GM10266 (cell line): ENCODE data around the gene RCOR1.

Experiments used
- DNase-seq: peaks from one replicate; pipeline ENCODE4 v3.0.0; 2012; ENCODE audit errors: extremely low spot score
- CTCF ChIP-seq: IDR thresholded peaks from 2 replicates; pipeline ENCODE4 v1.5.1; 2012; ENCODE audit warnings: mild to moderate bottlenecking, low read depth; ENCODE audit not compliant: control insufficient read depth, insufficient read depth; ENCODE audit errors: missing control alignments

RCOR1 gene

GRCh38 chr14:102672410-102672960 lies 80.0 kb downstream of the RCOR1 start:
- TF ChIP-seq CTCF: no peak
- DNase-seq: no peak

DNA sequence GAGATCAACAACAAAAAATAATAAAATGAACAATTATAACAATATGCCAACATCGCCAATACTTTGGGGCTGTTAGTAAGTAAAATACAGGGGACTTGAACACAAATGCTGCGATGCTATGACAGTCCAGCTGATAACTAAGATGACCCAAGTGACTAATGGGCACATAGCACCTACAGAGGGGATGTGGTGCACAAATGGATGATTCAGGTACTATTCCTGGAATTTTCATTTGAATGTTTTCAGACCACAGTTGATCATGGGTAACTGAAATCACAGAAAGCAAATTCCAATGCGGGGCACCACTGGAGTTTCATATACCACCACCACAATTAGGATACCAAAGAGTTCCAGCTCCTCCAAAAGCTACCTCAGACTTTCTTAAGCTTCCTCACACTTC lies 82.9 kb downstream of the RCOR1 start:
- no peak for DNase-seq
- no peak for TF ChIP-seq CTCF

- DNase-seq: no peak
- no peak for TF ChIP-seq CTCF
These were observed 85.9 kb downstream of the RCOR1 start for GRCh38 chr14:102678394-102678793.

DNA sequence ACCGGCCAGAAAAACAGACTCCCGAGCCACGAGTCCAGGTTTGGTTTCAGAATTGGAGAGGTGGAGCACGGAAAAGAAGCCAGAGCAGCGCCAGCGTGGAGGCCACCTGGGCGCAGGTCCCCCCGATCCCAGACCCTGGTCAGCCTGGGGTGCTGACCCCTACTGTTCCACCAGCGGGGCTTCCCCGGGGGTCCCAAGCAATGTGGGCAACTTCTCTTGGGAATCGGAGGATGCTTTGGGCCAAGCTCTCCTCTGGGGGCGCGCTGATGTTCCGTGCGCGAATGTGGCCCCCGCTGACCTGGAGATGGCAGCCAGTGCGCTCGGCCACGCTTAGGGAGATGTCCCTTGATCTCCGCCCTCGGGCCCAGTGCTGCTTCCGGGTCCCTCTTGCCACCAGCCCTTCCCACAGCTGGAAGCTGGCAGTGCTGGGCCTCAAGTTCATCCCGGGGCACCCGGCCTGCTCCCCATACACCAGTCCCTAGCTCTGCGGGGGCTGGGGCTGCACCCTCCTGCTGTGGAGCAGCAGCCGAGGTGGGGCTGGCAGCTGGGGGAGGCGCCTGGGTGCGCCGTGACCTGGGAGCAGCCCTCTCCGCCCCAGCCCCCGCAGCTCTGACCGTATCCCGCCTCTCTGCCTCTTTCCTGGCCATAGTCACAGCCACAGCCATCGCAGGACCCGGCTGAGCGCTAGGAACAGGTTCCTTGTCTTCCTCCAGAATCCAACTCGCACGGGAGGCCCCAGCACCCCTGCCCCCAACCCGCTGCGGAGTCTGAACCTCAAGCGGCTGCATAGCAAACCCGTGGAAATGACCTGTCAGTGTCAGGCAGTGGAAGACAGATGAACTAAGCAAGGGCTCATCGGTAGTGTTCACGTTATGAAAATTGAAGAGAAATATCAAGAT lies 91.2 kb downstream of the RCOR1 start:
- TF ChIP-seq CTCF: no peak
- no peak for DNase-seq

- no peak for TF ChIP-seq CTCF
- no peak for DNase-seq
These were observed 91.8 kb downstream of the RCOR1 start for GRCh38 chr14:102684298-102684663.

GRCh38 chr14:102686196-102686801 lies 93.8 kb downstream of the RCOR1 start:
- DNase-seq: no peak
- TF ChIP-seq CTCF: no peak

DNA sequence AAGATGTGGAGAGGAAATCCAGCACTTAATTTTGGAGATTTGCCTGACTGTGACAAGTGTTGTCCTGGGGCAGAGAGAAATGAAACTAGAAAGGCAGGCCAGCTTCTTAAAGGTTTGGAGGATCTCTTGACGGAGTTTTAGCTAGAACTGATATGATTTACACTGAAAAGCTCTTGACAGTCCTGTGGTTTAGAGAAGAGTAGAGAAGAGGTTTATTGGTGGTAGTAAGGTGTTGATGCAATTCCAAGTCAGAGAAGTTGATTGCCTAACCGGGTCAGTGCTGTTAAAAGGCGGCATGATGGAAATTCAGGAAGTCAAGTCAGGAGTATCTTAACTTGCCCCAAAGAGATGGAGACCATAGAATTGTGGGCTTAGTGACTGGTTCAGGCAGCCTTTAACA lies 95.8 kb downstream of the RCOR1 start:
- no peak for DNase-seq
- TF ChIP-seq CTCF: no peak
